ENCODE data around the gene CENPP. TPM values are rescaled to one million over a fixed set of nuclear protein-coding genes. Genes with fewer than 3 reads are reported as not detected.
A peak's percentile ranks its signal among the peaks of the same experiment; 100 is the strongest.

CENPP gene
- total RNA-seq, 1 experiment from 2014 or later: 15.6 TPM

- ChIA-PET CTCF (interaction anchor here (0.6 kb wide), 1 partner anchor 1525 kb away, joined by 3 read pairs; no protein-coding TSS in a partner anchor), POLR2A (ENCODE audit: low non-redundant PET) (no interaction called here)
- no peak for DNase-seq (ENCODE audit: low spot score)
- TF ChIP-seq CTCF (conservative IDR thresholded peaks at IDR 0.05; ENCODE audit: low read depth, low read length): no peak
- TF ChIP-seq EZH2 (IDR thresholded peaks at IDR 0.05; ENCODE audit: borderline replicate concordance, low read depth, low read length, poor library complexity, severe bottlenecking): no peak
- H3K4me3 ChIP-seq (ENCODE audit: low read depth, low read length, poor library complexity, severe bottlenecking): no peak overlapping the region
- BruUV-seq (replicated peaks): no TSS peak
- no peaks in the 10 kb centered on the region for H3K4me1 ChIP-seq (ENCODE audit: insufficient read depth, low read length, poor library complexity, severe bottlenecking)
- H3K36me3 ChIP-seq (ENCODE audit: insufficient read depth, low read length, poor library complexity, severe bottlenecking): peaks cover 22% of the 10 kb centered on the region
- H3K27ac ChIP-seq (ENCODE audit: low read depth, low read length, poor library complexity, severe bottlenecking): no peak overlapping the region
- H3K27me3 ChIP-seq (replicated peaks; ENCODE audit: insufficient read depth, low read depth, low read length, poor library complexity): no peaks in the 10 kb centered on the region
- H3K9me3 ChIP-seq (ENCODE audit: low read depth, low read length, poor library complexity, severe bottlenecking): no peaks in the 10 kb centered on the region
- intact Hi-C loops (cut with micrococcal nuclease; ENCODE audit: unreplicated experiment): no loop called here
Observed at GRCh38 chr9:92649007-92649406, 323.3 kb downstream of the CENPP start.

GRCh38 chr9:92650296-92650695, 324.5 kb downstream of the CENPP start:
- ChIA-PET POLR2A (ENCODE audit: low non-redundant PET) (interaction anchor here (0.6 kb wide), 1 partner anchor 17 kb away, joined by 4 read pairs; no protein-coding TSS in a partner anchor), CTCF (no interaction called here)
- DNase-seq (ENCODE audit: low spot score): no peak
- no TSS peak for BruUV-seq (replicated peaks)
- no peak overlapping the region for H3K4me3 ChIP-seq (ENCODE audit: low read depth, low read length, poor library complexity, severe bottlenecking)
- no peaks in the 10 kb centered on the region for H3K4me1 ChIP-seq (ENCODE audit: insufficient read depth, low read length, poor library complexity, severe bottlenecking)
- H3K27me3 ChIP-seq (replicated peaks; ENCODE audit: insufficient read depth, low read depth, low read length, poor library complexity): no peaks in the 10 kb centered on the region
- H3K27ac ChIP-seq (ENCODE audit: low read depth, low read length, poor library complexity, severe bottlenecking): peak overlapping the region; percentile 46
- peaks cover 18% of the 10 kb centered on the region for H3K36me3 ChIP-seq (ENCODE audit: insufficient read depth, low read length, poor library complexity, severe bottlenecking)
- H3K9me3 ChIP-seq (ENCODE audit: low read depth, low read length, poor library complexity, severe bottlenecking): no peaks in the 10 kb centered on the region
- intact Hi-C loops (cut with micrococcal nuclease; ENCODE audit: unreplicated experiment): no loop called here
- TF ChIP-seq EZH2 (IDR thresholded peaks at IDR 0.05; ENCODE audit: borderline replicate concordance, low read depth, low read length, poor library complexity, severe bottlenecking) (no peak), CTCF (conservative IDR thresholded peaks at IDR 0.05; ENCODE audit: low read depth, low read length) (no peak)

- Histone ChIP-seq H3K36me3 (ENCODE audit: insufficient read depth, low read length, poor library complexity, severe bottlenecking) (peaks cover 19% of the 10 kb centered on the region), H3K4me3 (ENCODE audit: low read depth, low read length, poor library complexity, severe bottlenecking) (no peak overlapping the region), H3K27me3 (replicated peaks; ENCODE audit: insufficient read depth, low read depth, low read length, poor library complexity) (no peaks in the 10 kb centered on the region), H3K9me3 (ENCODE audit: low read depth, low read length, poor library complexity, severe bottlenecking) (no peaks in the 10 kb centered on the region), H3K4me1 (ENCODE audit: insufficient read depth, low read length, poor library complexity, severe bottlenecking) (no peaks in the 10 kb centered on the region), H3K27ac (ENCODE audit: low read depth, low read length, poor library complexity, severe bottlenecking) (peak overlapping the region; percentile 46)
- no peak for TF ChIP-seq CTCF (conservative IDR thresholded peaks at IDR 0.05; ENCODE audit: low read depth, low read length)
- TF ChIP-seq EZH2 (IDR thresholded peaks at IDR 0.05; ENCODE audit: borderline replicate concordance, low read depth, low read length, poor library complexity, severe bottlenecking): no peak
- no TSS peak for BruUV-seq (replicated peaks)
- ChIA-PET CTCF (no interaction called here), POLR2A (ENCODE audit: low non-redundant PET) (no interaction called here)
- peak; percentile 75 for DNase-seq (ENCODE audit: low spot score)
- intact Hi-C loops (cut with micrococcal nuclease; ENCODE audit: unreplicated experiment): no loop called here
Observed at GRCh38 chr9:92650839-92651621, 325.3 kb downstream of the CENPP start.

Data from A673 (cell line).